Measurements from ENCODE around the gene APOBEC3H.

- TF ChIP-seq TAF1 (IDR thresholded peaks at IDR 0.05; ENCODE audit: borderline replicate concordance, insufficient read depth, low read length) (no peak), POLR2AphosphoS5 (IDR thresholded peaks at IDR 0.05; ENCODE audit: low read depth, low read length) (no peak)
Measured at GRCh38 chr22:39081598-39081997, 15.4 kb upstream of the APOBEC3H start.
